Nephron (organoid): ENCODE measurements around the gene SEC24B.

Experiments used
- H3K27ac Mint-ChIP-seq, 3 experiments: 2 replicates each; pipeline ENCODE4 v1.8.0; 2020; ENCODE audit warnings: mixed read lengths in 3 of 3, mild to moderate bottlenecking in 2 of 3, moderate library complexity in 1 of 3
- H3K27me3 Mint-ChIP-seq: 2 replicates; pipeline ENCODE4 v1.8.0; 2021; ENCODE audit warnings: low read depth, mild to moderate bottlenecking, moderate library complexity, mixed read lengths
- H3K36me3 Mint-ChIP-seq: 2 replicates; pipeline ENCODE4 v1.8.0; 2020; ENCODE audit warnings: low read depth, mixed read lengths
- H3K4me1 Mint-ChIP-seq: 2 replicates; pipeline ENCODE4 v1.8.0; 2020; ENCODE audit warnings: mixed read lengths
- H3K4me3 Mint-ChIP-seq, 3 experiments: 2 replicates each; pipeline ENCODE4 v1.8.0; 2020; ENCODE audit warnings: mild to moderate bottlenecking in 3 of 3, mixed read lengths in 3 of 3, moderate library complexity in 2 of 3
- H3K9me3 Mint-ChIP-seq: 2 replicates; pipeline ENCODE4 v1.8.0; 2020; ENCODE audit warnings: mixed read lengths
- CTCF ChIP-seq, 3 experiments: fragments of 200-600 bp; sonication (generic); IDR thresholded peaks; one replicate each; pipeline ENCODE4 v1.5.0; 2021; ENCODE audit warnings: antibody characterized with exemption in 3 of 3; ENCODE audit not compliant: unreplicated experiment in 3 of 3

Gene SEC24B

DNA sequence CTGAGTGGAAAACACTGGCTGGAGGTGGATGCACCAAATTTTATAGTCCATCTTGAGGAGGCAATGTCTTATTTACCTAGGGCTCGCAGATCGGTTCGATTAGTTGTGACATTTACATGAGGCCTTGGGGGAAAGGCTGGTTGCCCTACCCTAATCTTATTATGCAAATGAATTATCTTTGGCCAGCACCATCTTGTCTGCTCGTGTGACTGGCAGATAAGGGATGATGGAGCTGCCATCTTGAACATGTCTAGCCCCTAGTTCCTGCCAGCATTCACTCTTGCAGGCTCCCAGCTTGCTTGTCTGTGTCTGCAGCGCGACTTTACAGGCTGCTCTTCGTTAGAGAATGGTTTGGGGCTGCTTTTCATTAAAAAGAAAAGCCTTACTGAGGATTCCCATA, 61.9 kb downstream of the SEC24B start:
- no peaks in the 10 kb centered on the region for H3K27me3 Mint-ChIP-seq
- no peaks in the 10 kb centered on the region for H3K4me1 Mint-ChIP-seq
- no peak overlapping the region for H3K4me3 Mint-ChIP-seq
- H3K36me3 Mint-ChIP-seq: peaks cover 64% of the 10 kb centered on the region
- no peaks in the 10 kb centered on the region for H3K9me3 Mint-ChIP-seq
- TF ChIP-seq CTCF (IDR thresholded peaks at IDR 0.05; ENCODE audit: unreplicated experiment in 3 of 3): no peak
- H3K27ac Mint-ChIP-seq: no peak overlapping the region

DNA sequence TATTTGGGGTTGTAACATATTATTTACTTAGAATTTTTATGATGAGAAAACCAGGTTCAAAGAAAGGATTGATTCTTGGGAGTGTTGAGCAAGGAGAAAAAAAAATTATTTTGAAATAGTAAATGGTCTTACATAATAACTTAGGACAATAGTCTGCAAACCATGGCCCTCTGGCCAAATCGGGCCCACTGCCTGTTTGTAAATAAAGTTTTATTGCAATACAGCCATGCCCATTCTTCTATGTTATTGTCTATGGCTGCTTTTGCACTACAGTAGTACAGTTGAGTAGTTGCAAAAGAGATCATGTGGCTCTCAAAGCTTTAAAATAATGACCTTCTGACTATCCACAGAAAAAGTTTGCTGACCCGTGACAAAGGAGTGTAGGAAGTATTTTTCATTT, 63.3 kb downstream of the SEC24B start:
- no peak overlapping the region for H3K27ac Mint-ChIP-seq
- no peaks in the 10 kb centered on the region for H3K27me3 Mint-ChIP-seq
- H3K9me3 Mint-ChIP-seq: peaks cover under 1% of the 10 kb centered on the region
- H3K4me1 Mint-ChIP-seq: no peaks in the 10 kb centered on the region
- H3K36me3 Mint-ChIP-seq: peaks cover 66% of the 10 kb centered on the region
- TF ChIP-seq CTCF (IDR thresholded peaks at IDR 0.05; ENCODE audit: unreplicated experiment in 3 of 3): no peak
- no peak overlapping the region for H3K4me3 Mint-ChIP-seq

DNA sequence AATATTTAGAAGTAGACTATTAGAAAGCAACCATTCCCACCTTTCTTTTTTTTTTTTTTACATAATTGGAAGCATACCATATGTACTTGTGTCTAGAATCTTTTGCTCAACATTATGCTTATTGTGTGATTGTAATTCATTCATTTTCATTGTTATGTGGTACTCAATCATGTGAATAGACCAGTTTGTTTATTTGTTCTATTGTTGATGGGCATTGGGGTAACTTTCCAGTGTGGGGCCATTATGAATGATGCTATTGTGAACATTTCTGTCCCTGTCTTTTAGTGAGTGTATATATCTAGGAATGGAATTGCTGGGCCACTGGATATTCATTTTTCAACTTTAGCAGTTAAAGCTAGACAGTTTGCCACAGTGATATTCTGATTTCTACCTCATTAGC, 63.9 kb downstream of the SEC24B start:
- Mint-ChIP-seq H3K27me3 (no peaks in the 10 kb centered on the region), H3K4me3 (no peak overlapping the region), H3K36me3 (peaks cover 66% of the 10 kb centered on the region), H3K27ac (no peak overlapping the region), H3K4me1 (no peaks in the 10 kb centered on the region), H3K9me3 (peaks cover 2% of the 10 kb centered on the region)
- TF ChIP-seq CTCF (IDR thresholded peaks at IDR 0.05; ENCODE audit: unreplicated experiment in 3 of 3): no peak

GRCh38 chr4:109499513-109499912, 65.9 kb downstream of the SEC24B start:
- Mint-ChIP-seq H3K36me3 (peaks cover 70% of the 10 kb centered on the region), H3K27ac (no peak overlapping the region), H3K4me1 (no peaks in the 10 kb centered on the region), H3K9me3 (peaks cover 5% of the 10 kb centered on the region), H3K27me3 (no peaks in the 10 kb centered on the region), H3K4me3 (no peak overlapping the region)
- no peak for TF ChIP-seq CTCF (IDR thresholded peaks at IDR 0.05; ENCODE audit: unreplicated experiment in 3 of 3)

GRCh38 chr4:109506890-109507289, 73.3 kb downstream of the SEC24B start:
- Mint-ChIP-seq H3K9me3 (peaks cover 12% of the 10 kb centered on the region), H3K4me1 (no peaks in the 10 kb centered on the region), H3K4me3 (no peak overlapping the region), H3K27me3 (no peaks in the 10 kb centered on the region), H3K36me3 (peaks cover 82% of the 10 kb centered on the region), H3K27ac (no peak overlapping the region)
- no peak for TF ChIP-seq CTCF (IDR thresholded peaks at IDR 0.05; ENCODE audit: unreplicated experiment in 3 of 3)

DNA sequence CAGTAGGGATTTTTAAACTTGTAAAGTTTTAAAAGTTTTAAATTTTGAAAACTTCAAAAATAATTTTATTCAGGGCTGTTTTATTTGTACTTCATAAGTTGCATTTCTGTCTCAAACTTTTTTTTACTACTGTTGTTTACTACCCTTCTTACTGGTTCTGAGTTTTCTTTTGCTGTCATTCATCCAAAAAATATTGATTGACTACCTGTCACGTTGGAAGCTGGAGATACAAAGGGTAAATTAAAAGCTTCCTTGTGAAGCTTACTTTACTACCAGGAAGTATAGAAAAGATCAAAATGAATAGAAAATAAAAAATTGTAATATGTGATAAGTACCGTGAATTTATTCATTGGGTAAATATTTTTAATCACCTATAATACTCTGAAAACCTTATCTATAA, 77.1 kb downstream of the SEC24B start:
- no peak for TF ChIP-seq CTCF (IDR thresholded peaks at IDR 0.05; ENCODE audit: unreplicated experiment in 3 of 3)
- no peak overlapping the region for H3K4me3 Mint-ChIP-seq
- H3K9me3 Mint-ChIP-seq: no peaks in the 10 kb centered on the region
- no peaks in the 10 kb centered on the region for H3K27me3 Mint-ChIP-seq
- H3K4me1 Mint-ChIP-seq: no peaks in the 10 kb centered on the region
- H3K27ac Mint-ChIP-seq: no peak overlapping the region
- H3K36me3 Mint-ChIP-seq: peaks cover 73% of the 10 kb centered on the region
